Measurements from ENCODE around the gene VPS50. TPM values are rescaled to one million over a fixed set of nuclear protein-coding genes. Genes with fewer than 3 reads are reported as not detected.

Gene VPS50
- total and polyA plus RNA-seq, 2 donors (not counting 1 experiment from before 2014, with no cell fraction given), result 9.4 to 54.1 TPM

DNA sequence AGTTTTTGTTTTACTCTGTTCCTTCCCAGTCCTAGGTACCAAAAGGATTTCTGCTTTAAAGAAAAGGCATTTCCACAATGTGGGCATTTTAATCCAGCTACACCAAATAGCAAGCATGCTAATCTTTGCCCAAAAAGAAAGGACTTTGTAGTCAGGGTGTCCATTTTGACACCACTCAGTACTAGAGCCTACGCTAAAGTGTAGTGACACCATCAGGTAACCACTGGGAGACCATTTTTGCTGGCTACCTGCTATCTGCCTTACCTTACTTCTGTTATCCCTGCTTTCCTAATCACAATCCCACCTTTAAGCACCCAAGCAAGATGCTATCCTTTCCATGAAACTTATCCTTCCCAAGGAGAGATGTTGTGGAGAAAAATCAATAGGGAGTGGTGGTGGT, 129.7 kb downstream of the VPS50 start:
- no peaks in the 10 kb centered on the region for H3K4me1 Mint-ChIP-seq
- no peaks in the 10 kb centered on the region for H3K4me1 ChIP-seq (ENCODE audit: control insufficient read depth in 2 of 2, insufficient read depth in 2 of 2, low read length in 2 of 2)
- DNase-seq (no peak), ATAC-seq (ENCODE audit: low read depth) (no peak)
- ChIA-PET POLR2A (no interaction called here), CTCF (no interaction called here)
- intact Hi-C loops (cut with micrococcal nuclease), result no loop called here
- H3K4me3 Mint-ChIP-seq, result no peak overlapping the region
- H3K79me2 ChIP-seq (ENCODE audit: control insufficient read depth, insufficient read depth, low read length), result no peaks in the 10 kb centered on the region
- H3K27me3 Mint-ChIP-seq, result no peaks in the 10 kb centered on the region
- no peaks in the 10 kb centered on the region for H4K20me1 ChIP-seq (ENCODE audit: control insufficient read depth, insufficient read depth, low read length, poor library complexity, severe bottlenecking)
- no peak overlapping the region for H3K4me2 ChIP-seq (replicated peaks; ENCODE audit: low read depth, low read length, poor library complexity, severe bottlenecking)
- no peak overlapping the region for H2AFZ ChIP-seq (ENCODE audit: insufficient read depth, low read depth, low read length, poor library complexity, severe bottlenecking)
- no peaks in the 10 kb centered on the region for H3K9me3 ChIP-seq (ENCODE audit: control extremely low read depth in 1 of 3, control insufficient read depth in 2 of 3, insufficient read depth in 1 of 3, low read length in 2 of 3)
- H3K9me3 Mint-ChIP-seq (ENCODE audit: insufficient read depth), result no peaks in the 10 kb centered on the region
- H3K9ac ChIP-seq (ENCODE audit: low read length), result no peak overlapping the region
- no peak overlapping the region for H3K27ac Mint-ChIP-seq
- H3K4me3 ChIP-seq (ENCODE audit: control extremely low read depth in 1 of 5, extremely low read depth in 1 of 5, insufficient read depth in 1 of 5, low read depth in 2 of 5, low read length in 4 of 5), result no peak overlapping the region
- no peak overlapping the region for H3K27ac ChIP-seq (ENCODE audit: low read length in 2 of 2)
- WGBS (ENCODE audit: insufficient coverage), result no CpG with 5 or more reads among the region's 1 CpG
- no peaks in the 10 kb centered on the region for H3K27me3 ChIP-seq (replicated peaks in 1 of 4; ENCODE audit: control extremely low read depth in 1 of 4, control insufficient read depth in 3 of 4, insufficient read depth in 4 of 4, low read length in 3 of 4)
- no peaks in the 10 kb centered on the region for H3K36me3 ChIP-seq (replicated peaks in 1 of 2; ENCODE audit: control extremely low read depth in 1 of 2, control insufficient read depth in 1 of 2, extremely low read depth in 1 of 2, insufficient read depth in 2 of 2, low read length in 1 of 2)
- TF ChIP-seq EZH2 (IDR thresholded peaks at IDR 0.05; ENCODE audit: borderline replicate concordance, insufficient read depth, low read depth, low read length, poor library complexity, severe bottlenecking), result no peak
- TF ChIP-seq, protein P1, sequence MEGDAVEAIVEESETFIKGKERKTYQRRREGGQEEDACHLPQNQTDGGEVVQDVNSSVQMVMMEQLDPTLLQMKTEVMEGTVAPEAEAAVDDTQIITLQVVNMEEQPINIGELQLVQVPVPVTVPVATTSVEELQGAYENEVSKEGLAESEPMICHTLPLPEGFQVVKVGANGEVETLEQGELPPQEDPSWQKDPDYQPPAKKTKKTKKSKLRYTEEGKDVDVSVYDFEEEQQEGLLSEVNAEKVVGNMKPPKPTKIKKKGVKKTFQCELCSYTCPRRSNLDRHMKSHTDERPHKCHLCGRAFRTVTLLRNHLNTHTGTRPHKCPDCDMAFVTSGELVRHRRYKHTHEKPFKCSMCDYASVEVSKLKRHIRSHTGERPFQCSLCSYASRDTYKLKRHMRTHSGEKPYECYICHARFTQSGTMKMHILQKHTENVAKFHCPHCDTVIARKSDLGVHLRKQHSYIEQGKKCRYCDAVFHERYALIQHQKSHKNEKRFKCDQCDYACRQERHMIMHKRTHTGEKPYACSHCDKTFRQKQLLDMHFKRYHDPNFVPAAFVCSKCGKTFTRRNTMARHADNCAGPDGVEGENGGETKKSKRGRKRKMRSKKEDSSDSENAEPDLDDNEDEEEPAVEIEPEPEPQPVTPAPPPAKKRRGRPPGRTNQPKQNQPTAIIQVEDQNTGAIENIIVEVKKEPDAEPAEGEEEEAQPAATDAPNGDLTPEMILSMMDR (IDR thresholded peaks at IDR 0.05), result no peak

DNA sequence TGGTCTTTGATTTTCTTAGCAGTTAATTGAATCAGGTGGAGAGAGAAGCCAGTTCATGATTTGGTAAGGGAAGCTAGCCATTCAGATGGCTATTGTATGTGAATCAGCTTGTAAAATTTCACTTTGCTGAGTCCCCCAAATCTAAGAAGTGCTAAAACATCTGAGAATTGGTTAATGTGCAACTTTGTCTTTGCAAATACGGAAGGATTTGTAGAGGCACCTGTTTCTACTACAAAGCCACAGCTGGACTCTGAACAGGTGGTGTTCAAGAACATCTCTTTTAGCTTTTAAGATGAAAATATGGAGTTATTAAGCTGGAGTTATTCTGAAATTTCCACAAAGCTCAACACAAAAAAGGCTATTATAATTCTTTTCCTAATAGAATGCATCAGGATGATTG, 132.6 kb downstream of the VPS50 start:
- H3K27ac Mint-ChIP-seq, result no peak overlapping the region
- intact Hi-C loops (cut with micrococcal nuclease), result no loop called here
- CTCF ChIA-PET, result interaction anchor here (0.7 kb wide), 1 partner anchor 247 kb away, joined by 4 read pairs; no protein-coding TSS in a partner anchor
- Histone ChIP-seq H3K4me3 (ENCODE audit: control extremely low read depth in 1 of 5, extremely low read depth in 1 of 5, insufficient read depth in 1 of 5, low read depth in 2 of 5, low read length in 4 of 5) (no peak overlapping the region), H2AFZ (ENCODE audit: insufficient read depth, low read depth, low read length, poor library complexity, severe bottlenecking) (no peak overlapping the region), H3K27ac (ENCODE audit: low read length in 2 of 2) (no peak overlapping the region), H3K9ac (ENCODE audit: low read length) (no peak overlapping the region), H3K9me3 (ENCODE audit: control extremely low read depth in 1 of 3, control insufficient read depth in 2 of 3, insufficient read depth in 1 of 3, low read length in 2 of 3) (no peaks in the 10 kb centered on the region), H3K36me3 (replicated peaks in 1 of 2; ENCODE audit: control extremely low read depth in 1 of 2, control insufficient read depth in 1 of 2, extremely low read depth in 1 of 2, insufficient read depth in 2 of 2, low read length in 1 of 2) (no peaks in the 10 kb centered on the region), H3K4me1 (ENCODE audit: control insufficient read depth in 2 of 2, insufficient read depth in 2 of 2, low read length in 2 of 2) (no peaks in the 10 kb centered on the region), H3K27me3 (replicated peaks in 1 of 4; ENCODE audit: control extremely low read depth in 1 of 4, control insufficient read depth in 3 of 4, insufficient read depth in 4 of 4, low read length in 3 of 4) (peaks cover 0 to 2% (median 0%) of the 10 kb centered on the region in 4 experiments), H3K79me2 (ENCODE audit: control insufficient read depth, insufficient read depth, low read length) (no peaks in the 10 kb centered on the region), H3K4me2 (replicated peaks; ENCODE audit: low read depth, low read length, poor library complexity, severe bottlenecking) (no peak overlapping the region), H4K20me1 (ENCODE audit: control insufficient read depth, insufficient read depth, low read length, poor library complexity, severe bottlenecking) (no peaks in the 10 kb centered on the region)
- no peak for TF ChIP-seq EZH2 (IDR thresholded peaks at IDR 0.05; ENCODE audit: borderline replicate concordance, insufficient read depth, low read depth, low read length, poor library complexity, severe bottlenecking)
- TF ChIP-seq, protein P1 (IDR thresholded peaks at IDR 0.05), result no peak
- DNase-seq (no peak), ATAC-seq (ENCODE audit: low read depth) (no peak)
- H3K9me3 Mint-ChIP-seq (ENCODE audit: insufficient read depth), result peaks cover 4% of the 10 kb centered on the region
- POLR2A ChIA-PET, result no interaction called here
- no peaks in the 10 kb centered on the region for H3K4me1 Mint-ChIP-seq
- H3K4me3 Mint-ChIP-seq, result no peak overlapping the region
- peaks cover 6% of the 10 kb centered on the region for H3K27me3 Mint-ChIP-seq
- 100% methylated on average over 1 of the region's 1 CpG for WGBS (ENCODE audit: insufficient coverage)
